ENCODE results near the gene BACH2.

BACH2 gene

DNA sequence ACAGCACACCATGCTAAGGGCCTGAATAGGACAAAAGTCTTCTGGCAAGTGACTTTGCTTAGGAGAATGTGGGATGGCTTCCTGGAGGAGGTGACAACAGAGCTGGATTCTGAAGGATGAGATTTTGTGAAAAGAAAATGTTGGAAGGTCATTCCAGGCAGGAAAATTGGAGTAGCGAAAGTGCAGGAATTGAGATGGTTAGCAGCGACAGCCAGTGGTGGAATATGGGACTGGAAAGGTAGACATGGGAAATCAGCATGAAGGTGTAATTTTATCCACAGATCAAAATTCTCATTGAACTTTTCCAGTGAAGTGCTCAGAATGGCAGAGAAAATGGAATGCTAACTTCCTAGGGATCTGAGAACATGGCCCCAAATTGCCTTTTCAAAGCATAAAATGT, 5.7 kb upstream of the BACH2 start:
- Histone ChIP-seq H3K27ac (ENCODE audit: low read depth, low read length) (no peak overlapping the region), H3K27me3 (ENCODE audit: insufficient read depth, low read length) (peaks cover 91% of the 10 kb centered on the region), H2AFZ (ENCODE audit: low read length, unreplicated experiment) (no peak overlapping the region), H3K79me2 (ENCODE audit: control insufficient read depth, insufficient read depth, low read length, unreplicated experiment) (no peaks in the 10 kb centered on the region), H3K4me1 (ENCODE audit: control insufficient read depth, insufficient read depth, low read length, unreplicated experiment) (no peaks in the 10 kb centered on the region), H3K36me3 (ENCODE audit: insufficient read depth, low read length) (no peaks in the 10 kb centered on the region), H3K4me3 (ENCODE audit: low read depth, low read length) (no peak overlapping the region)

GRCh38 chr6:90301816-90302215, 5.2 kb upstream of the BACH2 start:
- no peaks in the 10 kb centered on the region for H3K4me1 ChIP-seq (ENCODE audit: control insufficient read depth, insufficient read depth, low read length, unreplicated experiment)
- no peak overlapping the region for H3K4me3 ChIP-seq (ENCODE audit: low read depth, low read length)
- no peak overlapping the region for H2AFZ ChIP-seq (ENCODE audit: low read length, unreplicated experiment)
- H3K36me3 ChIP-seq (ENCODE audit: insufficient read depth, low read length): no peaks in the 10 kb centered on the region
- H3K27ac ChIP-seq (ENCODE audit: low read depth, low read length): no peak overlapping the region
- H3K27me3 ChIP-seq (ENCODE audit: insufficient read depth, low read length): peaks cover 89% of the 10 kb centered on the region
- H3K79me2 ChIP-seq (ENCODE audit: control insufficient read depth, insufficient read depth, low read length, unreplicated experiment): no peaks in the 10 kb centered on the region

GRCh38 chr6:90298459-90299053, 1.9 kb upstream of the BACH2 start:
- Histone ChIP-seq H3K79me2 (ENCODE audit: control insufficient read depth, insufficient read depth, low read length, unreplicated experiment) (no peaks in the 10 kb centered on the region), H2AFZ (ENCODE audit: low read length, unreplicated experiment) (no peak overlapping the region), H3K27ac (ENCODE audit: low read depth, low read length) (no peak overlapping the region), H3K36me3 (ENCODE audit: insufficient read depth, low read length) (no peaks in the 10 kb centered on the region), H3K27me3 (ENCODE audit: insufficient read depth, low read length) (peaks cover 78% of the 10 kb centered on the region), H3K4me3 (ENCODE audit: low read depth, low read length) (no peak overlapping the region), H3K4me1 (ENCODE audit: control insufficient read depth, insufficient read depth, low read length, unreplicated experiment) (no peaks in the 10 kb centered on the region)

GRCh38 chr6:90297867-90298381, 1.3 kb upstream of the BACH2 start:
- peaks cover 75% of the 10 kb centered on the region for H3K27me3 ChIP-seq (ENCODE audit: insufficient read depth, low read length)
- no peak overlapping the region for H2AFZ ChIP-seq (ENCODE audit: low read length, unreplicated experiment)
- no peak overlapping the region for H3K27ac ChIP-seq (ENCODE audit: low read depth, low read length)
- H3K4me1 ChIP-seq (ENCODE audit: control insufficient read depth, insufficient read depth, low read length, unreplicated experiment): no peaks in the 10 kb centered on the region
- no peak overlapping the region for H3K4me3 ChIP-seq (ENCODE audit: low read depth, low read length)
- no peaks in the 10 kb centered on the region for H3K36me3 ChIP-seq (ENCODE audit: insufficient read depth, low read length)
- no peaks in the 10 kb centered on the region for H3K79me2 ChIP-seq (ENCODE audit: control insufficient read depth, insufficient read depth, low read length, unreplicated experiment)

DNA sequence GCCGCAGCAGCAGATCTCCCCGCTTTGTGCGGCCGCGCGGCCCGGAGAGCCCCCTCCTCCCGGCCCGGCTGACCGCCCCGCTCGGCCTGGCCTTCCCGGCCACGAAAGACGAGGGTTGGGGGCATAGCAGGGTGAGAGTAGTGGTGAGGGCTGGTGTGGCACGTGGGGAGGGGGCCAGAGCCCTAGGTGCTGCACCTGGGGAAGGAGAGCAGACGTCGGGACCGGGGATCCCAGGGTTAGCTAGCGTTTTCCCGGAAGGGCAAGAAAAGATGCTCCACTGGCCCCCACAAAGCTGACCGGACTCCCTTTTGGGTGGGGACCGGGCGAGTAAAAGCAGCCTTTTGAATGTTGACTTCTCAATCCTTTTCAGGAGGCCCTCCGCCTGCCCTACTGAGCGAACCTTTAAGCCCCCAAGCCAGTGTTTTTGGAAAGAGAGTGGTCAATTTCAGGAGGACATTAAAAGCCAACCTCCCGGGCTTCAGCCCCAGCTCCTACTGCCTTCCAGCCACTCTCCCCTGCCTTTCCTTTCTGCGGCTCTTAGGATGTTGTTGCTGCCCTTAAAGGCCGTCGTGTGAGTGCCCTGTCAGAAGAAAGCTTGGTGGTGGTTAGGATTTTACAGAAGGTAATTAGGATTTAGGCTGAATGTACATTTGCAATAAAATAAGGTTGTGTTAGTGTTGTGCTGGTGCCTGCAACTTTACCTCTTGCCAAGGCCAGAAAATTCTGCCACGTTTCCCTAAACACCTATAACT, 648 bp upstream of the BACH2 start:
- H2AFZ ChIP-seq (ENCODE audit: low read length, unreplicated experiment): no peak overlapping the region
- H3K4me1 ChIP-seq (ENCODE audit: control insufficient read depth, insufficient read depth, low read length, unreplicated experiment): no peaks in the 10 kb centered on the region
- peaks cover 75% of the 10 kb centered on the region for H3K27me3 ChIP-seq (ENCODE audit: insufficient read depth, low read length)
- no peak overlapping the region for H3K27ac ChIP-seq (ENCODE audit: low read depth, low read length)
- H3K4me3 ChIP-seq (ENCODE audit: low read depth, low read length): peak overlapping the region; percentile 63; the same call in 1 of the 2 replicates
- H3K79me2 ChIP-seq (ENCODE audit: control insufficient read depth, insufficient read depth, low read length, unreplicated experiment): no peaks in the 10 kb centered on the region
- H3K36me3 ChIP-seq (ENCODE audit: insufficient read depth, low read length): no peaks in the 10 kb centered on the region

GRCh38 chr6:90295854-90296340, 746 bp downstream of the BACH2 start:
- peak overlapping the region; percentile 75 for H3K4me3 ChIP-seq (ENCODE audit: low read depth, low read length)
- H3K4me1 ChIP-seq (ENCODE audit: control insufficient read depth, insufficient read depth, low read length, unreplicated experiment): no peaks in the 10 kb centered on the region
- no peak overlapping the region for H3K27ac ChIP-seq (ENCODE audit: low read depth, low read length)
- no peaks in the 10 kb centered on the region for H3K36me3 ChIP-seq (ENCODE audit: insufficient read depth, low read length)
- peaks cover 75% of the 10 kb centered on the region for H3K27me3 ChIP-seq (ENCODE audit: insufficient read depth, low read length)
- peak overlapping the region; percentile 73 for H2AFZ ChIP-seq (ENCODE audit: low read length, unreplicated experiment)
- no peaks in the 10 kb centered on the region for H3K79me2 ChIP-seq (ENCODE audit: control insufficient read depth, insufficient read depth, low read length, unreplicated experiment)

DNA sequence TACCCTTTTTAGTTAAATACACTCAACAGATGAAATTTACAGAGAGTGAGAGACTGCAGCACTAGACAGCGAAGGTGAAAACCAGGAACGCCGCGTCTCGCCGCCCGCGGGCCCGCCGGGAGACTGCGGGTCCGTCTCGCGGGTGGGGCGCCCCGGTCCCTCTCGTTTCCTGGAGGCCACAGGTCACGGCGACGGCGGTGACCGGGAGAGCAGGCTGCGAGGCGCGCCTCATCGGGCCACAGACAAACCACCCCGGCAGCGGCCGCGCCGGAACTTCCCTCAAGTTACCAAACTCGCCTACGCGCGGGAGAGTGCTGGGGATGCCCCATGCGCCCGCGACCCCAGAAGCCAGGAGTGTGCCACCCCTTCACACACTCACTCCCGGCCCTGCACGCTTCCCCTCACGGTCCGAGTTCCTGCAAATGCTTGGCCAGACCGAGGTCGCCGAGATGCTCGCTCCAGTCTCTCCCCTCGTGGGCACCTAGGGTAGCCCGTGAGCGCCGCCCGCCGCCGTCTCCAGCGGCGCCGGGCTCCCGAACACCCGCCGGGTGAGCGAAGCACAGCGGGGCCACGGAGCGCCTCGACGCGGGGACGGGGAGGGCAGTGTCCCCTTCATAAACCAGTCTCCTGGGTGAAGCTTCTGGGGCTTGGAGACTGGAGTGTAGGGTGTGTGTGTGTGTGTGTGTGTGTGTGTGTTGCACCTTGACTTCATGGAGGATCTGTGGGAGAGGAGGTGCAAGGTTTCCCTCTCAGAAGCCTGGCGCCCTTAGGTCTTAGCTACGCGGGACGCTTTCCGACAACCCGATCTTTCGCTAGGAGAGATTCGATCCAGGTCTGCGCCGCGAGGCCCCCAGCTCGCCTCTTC, 1.4 kb downstream of the BACH2 start:
- H3K4me3 ChIP-seq (ENCODE audit: low read depth, low read length): peak overlapping the region; percentile 75
- no peak overlapping the region for H3K27ac ChIP-seq (ENCODE audit: low read depth, low read length)
- H2AFZ ChIP-seq (ENCODE audit: low read length, unreplicated experiment): peak overlapping the region; percentile 73
- peaks cover 73% of the 10 kb centered on the region for H3K27me3 ChIP-seq (ENCODE audit: insufficient read depth, low read length)
- H3K4me1 ChIP-seq (ENCODE audit: control insufficient read depth, insufficient read depth, low read length, unreplicated experiment): no peaks in the 10 kb centered on the region
- no peaks in the 10 kb centered on the region for H3K79me2 ChIP-seq (ENCODE audit: control insufficient read depth, insufficient read depth, low read length, unreplicated experiment)
- no peaks in the 10 kb centered on the region for H3K36me3 ChIP-seq (ENCODE audit: insufficient read depth, low read length)

- no peaks in the 10 kb centered on the region for H3K4me1 ChIP-seq (ENCODE audit: control insufficient read depth, insufficient read depth, low read length, unreplicated experiment)
- no peak overlapping the region for H3K27ac ChIP-seq (ENCODE audit: low read depth, low read length)
- no peak overlapping the region for H2AFZ ChIP-seq (ENCODE audit: low read length, unreplicated experiment)
- no peaks in the 10 kb centered on the region for H3K36me3 ChIP-seq (ENCODE audit: insufficient read depth, low read length)
- peak overlapping the region; percentile 75 for H3K4me3 ChIP-seq (ENCODE audit: low read depth, low read length)
- no peaks in the 10 kb centered on the region for H3K79me2 ChIP-seq (ENCODE audit: control insufficient read depth, insufficient read depth, low read length, unreplicated experiment)
- peaks cover 67% of the 10 kb centered on the region for H3K27me3 ChIP-seq (ENCODE audit: insufficient read depth, low read length)
Measured at GRCh38 chr6:90294614-90294988, 2.0 kb downstream of the BACH2 start.

DNA sequence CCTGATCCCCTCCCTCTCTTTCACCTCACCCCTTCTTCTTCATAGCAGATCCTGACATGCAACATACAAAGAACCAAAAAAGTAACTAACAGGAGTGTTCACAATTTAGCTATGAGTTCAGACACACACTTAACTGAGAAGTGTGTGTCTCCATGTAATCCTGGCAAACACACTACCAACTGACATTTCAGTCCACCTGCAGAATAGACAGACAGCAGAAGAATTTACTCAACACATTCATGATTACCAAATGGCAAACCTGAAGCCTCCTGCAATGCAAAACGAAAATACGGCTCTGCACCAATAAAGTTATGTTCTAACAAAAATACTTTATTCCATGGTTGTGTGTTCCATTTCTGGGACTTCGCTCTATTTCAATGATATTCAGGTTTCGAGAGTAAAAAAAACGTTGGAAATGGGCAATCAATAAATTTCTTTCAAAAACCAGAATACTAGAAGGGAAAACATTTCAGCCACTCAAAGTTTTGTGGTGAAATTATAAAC, 2.6 kb downstream of the BACH2 start:
- Histone ChIP-seq H3K27me3 (ENCODE audit: insufficient read depth, low read length) (peaks cover 62% of the 10 kb centered on the region), H3K79me2 (ENCODE audit: control insufficient read depth, insufficient read depth, low read length, unreplicated experiment) (no peaks in the 10 kb centered on the region), H3K4me3 (ENCODE audit: low read depth, low read length) (no peak overlapping the region), H2AFZ (ENCODE audit: low read length, unreplicated experiment) (no peak overlapping the region), H3K27ac (ENCODE audit: low read depth, low read length) (no peak overlapping the region), H3K4me1 (ENCODE audit: control insufficient read depth, insufficient read depth, low read length, unreplicated experiment) (no peaks in the 10 kb centered on the region), H3K36me3 (ENCODE audit: insufficient read depth, low read length) (no peaks in the 10 kb centered on the region)

DNA sequence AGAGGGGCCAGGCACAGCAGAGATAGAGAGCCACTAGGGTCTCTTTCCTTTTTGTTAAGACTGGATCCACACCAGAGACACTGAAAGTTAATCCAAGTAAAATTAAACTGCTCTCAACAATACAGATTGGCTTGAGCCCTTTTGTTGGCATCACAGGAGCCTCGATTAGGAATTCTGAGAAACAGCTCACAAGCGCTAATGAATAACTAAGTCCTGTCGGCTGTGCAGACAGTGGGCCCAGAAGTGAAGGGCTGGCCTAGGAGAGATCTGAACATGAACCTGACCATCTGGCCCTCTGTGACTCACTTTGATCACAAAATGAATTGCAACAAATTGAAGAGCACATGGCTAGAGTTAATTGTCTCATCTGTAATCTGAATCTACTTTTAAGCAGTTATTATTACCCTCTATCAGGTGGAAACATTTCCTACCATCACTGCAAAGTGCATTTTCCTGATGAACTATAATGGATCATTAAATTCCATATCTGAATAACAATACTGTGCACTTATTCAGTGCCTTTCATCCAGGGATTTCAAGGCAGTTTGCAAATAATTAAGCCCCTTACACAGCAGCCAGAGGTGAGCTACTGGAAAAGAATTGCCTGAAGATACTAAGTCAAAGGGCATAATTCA, 3.2 kb downstream of the BACH2 start:
- Histone ChIP-seq H3K79me2 (ENCODE audit: control insufficient read depth, insufficient read depth, low read length, unreplicated experiment) (no peaks in the 10 kb centered on the region), H3K4me3 (ENCODE audit: low read depth, low read length) (no peak overlapping the region), H3K4me1 (ENCODE audit: control insufficient read depth, insufficient read depth, low read length, unreplicated experiment) (no peaks in the 10 kb centered on the region), H3K27ac (ENCODE audit: low read depth, low read length) (no peak overlapping the region), H3K27me3 (ENCODE audit: insufficient read depth, low read length) (peaks cover 56% of the 10 kb centered on the region), H3K36me3 (ENCODE audit: insufficient read depth, low read length) (no peaks in the 10 kb centered on the region), H2AFZ (ENCODE audit: low read length, unreplicated experiment) (no peak overlapping the region)
